ENCODE measurements around the gene ANTXRL.
"Not testable (repeated sequence)": the region's sequence is repeated elsewhere in the genome, so short reads cannot be mapped to it uniquely, and the experiment has no call there.

Gene ANTXRL

GRCh38 chr10:46310851-46311250 lies 24.1 kb downstream of the ANTXRL start:
- no peak for DNase-seq

GRCh38 chr10:46311501-46311951 lies 24.7 kb downstream of the ANTXRL start:
- no peak for DNase-seq

GRCh38 chr10:46311961-46312431 lies 25.2 kb downstream of the ANTXRL start:
- DNase-seq = not testable (repeated sequence)

- no peak for DNase-seq
These were observed 26.2 kb downstream of the ANTXRL start for GRCh38 chr10:46312953-46313352.

GRCh38 chr10:46314071-46314470 lies 27.3 kb downstream of the ANTXRL start:
- no peak for DNase-seq

GRCh38 chr10:46315071-46315860 lies 28.5 kb downstream of the ANTXRL start:
- not testable (repeated sequence) for DNase-seq

GRCh38 chr10:46317370-46317769 lies 30.6 kb downstream of the ANTXRL start:
- DNase-seq = no peak

- DNase-seq = no peak
These were observed 31.1 kb downstream of the ANTXRL start for GRCh38 chr10:46317889-46318288.

- DNase-seq = no peak
These were observed 32.0 kb downstream of the ANTXRL start for GRCh38 chr10:46318799-46319198.

GRCh38 chr10:46319389-46319788 lies 32.6 kb downstream of the ANTXRL start:
- no peak for DNase-seq

GRCh38 chr10:46321770-46322169 lies 35.0 kb downstream of the ANTXRL start:
- no peak for DNase-seq

- no peak for DNase-seq
These were observed 36.4 kb downstream of the ANTXRL start for GRCh38 chr10:46323176-46323575.

GRCh38 chr10:46325021-46325420 lies 38.2 kb downstream of the ANTXRL start:
- peak in 1 of 2 donors; percentile 17 for DNase-seq

- DNase-seq = no peak
These were observed 39.3 kb downstream of the ANTXRL start for GRCh38 chr10:46326066-46326465.

- no peak for DNase-seq
These were observed 40.2 kb downstream of the ANTXRL start for GRCh38 chr10:46326971-46327370.

- no peak for DNase-seq
These were observed 40.9 kb downstream of the ANTXRL start for GRCh38 chr10:46327685-46328084.

GRCh38 chr10:46328853-46329689 lies 42.3 kb downstream of the ANTXRL start:
- DNase-seq = no peak

- no peak for DNase-seq
These were observed 42.9 kb downstream of the ANTXRL start for GRCh38 chr10:46329690-46330016.

GRCh38 chr10:46330894-46331293 lies 44.1 kb downstream of the ANTXRL start:
- DNase-seq = no peak

- DNase-seq = not testable (repeated sequence)
These were observed 78.7 kb downstream of the ANTXRL start for GRCh38 chr10:46365484-46365883.

GRCh38 chr10:46367209-46367608 lies 80.4 kb downstream of the ANTXRL start:
- not testable (repeated sequence) for DNase-seq

GRCh38 chr10:46367666-46368240 lies 81.0 kb downstream of the ANTXRL start:
- not testable (repeated sequence) for DNase-seq

- DNase-seq = not testable (repeated sequence)
These were observed 82.2 kb downstream of the ANTXRL start for GRCh38 chr10:46368956-46369355.

All from CD4-positive, alpha-beta T cell treated with Interleukin-1 beta for 1 hour (primary cell).